MM.1S (cell line): ENCODE measurements around the gene EMC8.

Experiments used
- EZH2 ChIP-seq: fragments of 300-600 bp; sonication (generic); optimal IDR thresholded peaks from 2 replicates; pipeline ENCODE3; 2017; ENCODE audit warnings: low read depth, mild to moderate bottlenecking, antibody characterized with exemption, low read length, mixed read lengths
- EZH2phosphoT487 ChIP-seq: fragments of 300-600 bp; sonication (generic); IDR thresholded peaks from 2 replicates; pipeline ENCODE4 v1.6.1; 2018; ENCODE audit warnings: antibody characterized with exemption, low read length
- TF ChIP-seq, protein P1 (sequence below): fragments of 300-600 bp; sonication (generic); IDR thresholded peaks from 2 replicates; pipeline ENCODE4 v1.5.1; 2016; ENCODE audit warnings: antibody characterized with exemption, low read length, mixed read lengths

DNA sequence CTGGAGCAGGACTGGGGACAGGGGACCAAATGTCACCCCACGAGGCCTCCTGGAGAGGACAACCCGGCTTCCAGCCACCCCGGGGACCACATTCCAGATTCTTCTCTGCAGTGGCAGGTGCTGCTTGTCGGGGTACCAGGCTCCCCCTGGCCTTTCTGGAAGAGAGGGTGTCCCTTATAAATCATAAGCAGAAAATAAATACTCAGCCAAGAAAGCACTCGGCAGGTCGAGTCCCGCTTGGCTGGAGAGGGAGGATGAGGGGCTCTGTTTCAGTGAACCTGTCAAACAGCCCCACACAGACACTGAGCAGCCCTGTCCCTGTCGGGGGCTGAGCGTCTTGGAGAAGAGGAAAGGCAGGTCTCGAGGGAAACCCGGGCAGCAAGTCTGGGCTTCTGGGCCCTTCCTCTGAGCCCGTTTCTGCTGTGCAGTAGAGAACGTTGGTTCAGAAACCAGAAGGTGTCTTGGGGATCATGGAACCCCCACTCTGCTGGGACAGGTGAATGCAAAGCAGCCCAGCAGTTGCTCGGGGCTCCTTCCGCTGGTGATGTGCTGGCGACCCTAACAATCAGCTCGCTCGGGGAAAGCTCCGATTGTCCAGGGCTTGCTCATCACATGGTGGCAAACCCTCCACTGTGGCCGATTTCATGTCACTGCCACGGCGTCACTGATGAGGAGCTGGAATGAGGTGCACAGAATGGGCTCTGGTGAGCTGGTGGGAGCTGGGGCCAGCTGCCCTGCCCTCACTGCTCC lies 36.8 kb upstream of the EMC8 start:
- TF ChIP-seq, protein P1, sequence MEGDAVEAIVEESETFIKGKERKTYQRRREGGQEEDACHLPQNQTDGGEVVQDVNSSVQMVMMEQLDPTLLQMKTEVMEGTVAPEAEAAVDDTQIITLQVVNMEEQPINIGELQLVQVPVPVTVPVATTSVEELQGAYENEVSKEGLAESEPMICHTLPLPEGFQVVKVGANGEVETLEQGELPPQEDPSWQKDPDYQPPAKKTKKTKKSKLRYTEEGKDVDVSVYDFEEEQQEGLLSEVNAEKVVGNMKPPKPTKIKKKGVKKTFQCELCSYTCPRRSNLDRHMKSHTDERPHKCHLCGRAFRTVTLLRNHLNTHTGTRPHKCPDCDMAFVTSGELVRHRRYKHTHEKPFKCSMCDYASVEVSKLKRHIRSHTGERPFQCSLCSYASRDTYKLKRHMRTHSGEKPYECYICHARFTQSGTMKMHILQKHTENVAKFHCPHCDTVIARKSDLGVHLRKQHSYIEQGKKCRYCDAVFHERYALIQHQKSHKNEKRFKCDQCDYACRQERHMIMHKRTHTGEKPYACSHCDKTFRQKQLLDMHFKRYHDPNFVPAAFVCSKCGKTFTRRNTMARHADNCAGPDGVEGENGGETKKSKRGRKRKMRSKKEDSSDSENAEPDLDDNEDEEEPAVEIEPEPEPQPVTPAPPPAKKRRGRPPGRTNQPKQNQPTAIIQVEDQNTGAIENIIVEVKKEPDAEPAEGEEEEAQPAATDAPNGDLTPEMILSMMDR = no peak
- no peak for TF ChIP-seq EZH2
- no peak for TF ChIP-seq EZH2phosphoT487
